Measurements from ENCODE around the gene TBC1D32. TPM values are rescaled to one million over a fixed set of nuclear protein-coding genes. Genes with fewer than 3 reads are reported as not detected.

The TBC1D32 gene
- total RNA-seq, 1 experiment from 2014 or later, result 9.0 TPM

- no peaks in the 10 kb centered on the region for H4K20me1 ChIP-seq (ENCODE audit: control insufficient read depth, insufficient read depth, insufficient read length)
- no peak overlapping the region for H3K56ac ChIP-seq (ENCODE audit: insufficient read length, low read depth, low read length)
- no peak overlapping the region for H4K91ac ChIP-seq (ENCODE audit: insufficient read length, low read depth, low read length)
- no peak overlapping the region for H3K4me3 Mint-ChIP-seq
- H3K36me3 Mint-ChIP-seq (ENCODE audit: insufficient read depth in 1 of 3, low read depth in 3 of 3), result peaks cover 3 to 7% (median 6%) of the 10 kb centered on the region in 3 experiments; a peak in 5 of 7 replicates
- no peak overlapping the region for H3K9ac ChIP-seq (ENCODE audit: extremely low read depth, insufficient read length, low read length)
- TF ChIP-seq CTCF (conservative IDR thresholded peaks at IDR 0.05), result no peak
- H3K27me3 Mint-ChIP-seq (ENCODE audit: low read depth), result no peaks in the 10 kb centered on the region
- H4K5ac ChIP-seq (ENCODE audit: insufficient read length, low read depth, low read length), result no peak overlapping the region
- peak overlapping the region in 1 of 3 experiments; percentile 72; a peak in 1 of 7 replicates for H3K27ac Mint-ChIP-seq
- H3K27me3 ChIP-seq (ENCODE audit: insufficient read depth, low read length), result no peaks in the 10 kb centered on the region
- no peaks in the 10 kb centered on the region for H3K79me2 ChIP-seq (ENCODE audit: insufficient read depth, low read length)
- no peak overlapping the region for H3K27ac ChIP-seq (ENCODE audit: insufficient read length, low read depth, low read length)
- no peak overlapping the region for H2BK20ac ChIP-seq (ENCODE audit: low read depth, low read length, poor library complexity, severe bottlenecking)
- H3K4me2 ChIP-seq (ENCODE audit: insufficient read depth, insufficient read length, low read length), result no peak overlapping the region
- H3K23me2 ChIP-seq (ENCODE audit: insufficient read length, low read depth, low read length, poor library complexity, severe bottlenecking), result no peaks in the 10 kb centered on the region
- no peak overlapping the region for H3K14ac ChIP-seq (ENCODE audit: insufficient read depth, low read length)
- no peak overlapping the region for H2BK12ac ChIP-seq (ENCODE audit: insufficient read length, low read depth, low read length)
- no peak overlapping the region for H4K8ac ChIP-seq (replicated peaks; ENCODE audit: insufficient read length, low read depth, low read length)
- H2AFZ ChIP-seq (ENCODE audit: low read length), result no peak overlapping the region
- H2BK120ac ChIP-seq (ENCODE audit: low read depth, low read length, poor library complexity, severe bottlenecking), result no peak overlapping the region
- H3K18ac ChIP-seq (ENCODE audit: insufficient read length, low read depth, low read length), result no peak overlapping the region
- no peak overlapping the region for H3T11ph ChIP-seq (ENCODE audit: low read length)
- H3K9me3 Mint-ChIP-seq, result peaks cover 3 to 4% of the 10 kb centered on the region in 2 experiments; a peak in 3 of 5 replicates
- no peak overlapping the region for H3K4ac ChIP-seq (ENCODE audit: low read depth, low read length)
- no peak overlapping the region for H2BK5ac ChIP-seq (ENCODE audit: insufficient read length, low read length)
- H2BK15ac ChIP-seq (ENCODE audit: low read depth, low read length), result no peak overlapping the region
- no peaks in the 10 kb centered on the region for H3K79me1 ChIP-seq (ENCODE audit: insufficient read depth, low read depth, low read length, poor library complexity, severe bottlenecking)
- no peaks in the 10 kb centered on the region for H3K4me1 ChIP-seq (ENCODE audit: insufficient read depth, low read length)
- no CpG with 5 or more reads among the region's 4 CpGs for WGBS (ENCODE audit: extremely low coverage, insufficient read length, low lambda C conversion rate)
- H3K4me1 Mint-ChIP-seq, result no peaks in the 10 kb centered on the region
- no peak overlapping the region for H3K23ac ChIP-seq (ENCODE audit: insufficient read length, low read depth, low read length)
- no peak for DNase-seq
- no peak overlapping the region for H2AK5ac ChIP-seq (ENCODE audit: insufficient read length, low read length)
- H3K9me3 ChIP-seq (ENCODE audit: control insufficient read depth, low read depth, low read length), result no peaks in the 10 kb centered on the region
Observed at GRCh38 chr6:121309768-121310469, 24.4 kb downstream of the TBC1D32 start.
